Gastrocnemius medialis (tissue), 4 donors: Measurements from ENCODE around the gene CES2.

Source experiments
- CTCF ChIP-seq, 5 experiments: fragments of 450-650 bp in 3 of 5; fragments of 200-600 bp in 2 of 5; sonication (generic) in 2 of 5; IDR thresholded peaks in 4 of 5; conservative IDR thresholded peaks in 1 of 5; 1 replicate in 4 of 5; 2 replicates in 1 of 5; pipeline ENCODE4 v1.5.1; 2016 to 2019; ENCODE audit warnings: antibody characterized with exemption in 5 of 5, mild to moderate bottlenecking in 3 of 5, moderate library complexity in 3 of 5
- POLR2A ChIP-seq, 2 donors: fragments of 450-650 bp; IDR thresholded peaks; one replicate each; pipeline ENCODE4 v1.6.1; 2017; ENCODE audit warnings: antibody characterized with exemption in 2 of 2, mild to moderate bottlenecking in 2 of 2, moderate library complexity in 2 of 2

GRCh38 chr16:66976746-66977145, 41.4 kb downstream of the CES2 start:
- TF ChIP-seq CTCF (IDR thresholded peaks at IDR 0.05 in 4 of 5, conservative IDR thresholded peaks at IDR 0.05 in 1 of 5) (no peak), POLR2A (IDR thresholded peaks at IDR 0.05) (no peak)
